HG03159 (cell line): ENCODE results near the gene BICC1.

Source experiments
- ATAC-seq: cut with Tn5 transposase; IDR thresholded peaks from one replicate; pipeline ENCODE4 v1.9.1; 2021; ENCODE audit warnings: mild to moderate bottlenecking, moderate library complexity; ENCODE audit not compliant: unreplicated experiment

BICC1 gene

DNA sequence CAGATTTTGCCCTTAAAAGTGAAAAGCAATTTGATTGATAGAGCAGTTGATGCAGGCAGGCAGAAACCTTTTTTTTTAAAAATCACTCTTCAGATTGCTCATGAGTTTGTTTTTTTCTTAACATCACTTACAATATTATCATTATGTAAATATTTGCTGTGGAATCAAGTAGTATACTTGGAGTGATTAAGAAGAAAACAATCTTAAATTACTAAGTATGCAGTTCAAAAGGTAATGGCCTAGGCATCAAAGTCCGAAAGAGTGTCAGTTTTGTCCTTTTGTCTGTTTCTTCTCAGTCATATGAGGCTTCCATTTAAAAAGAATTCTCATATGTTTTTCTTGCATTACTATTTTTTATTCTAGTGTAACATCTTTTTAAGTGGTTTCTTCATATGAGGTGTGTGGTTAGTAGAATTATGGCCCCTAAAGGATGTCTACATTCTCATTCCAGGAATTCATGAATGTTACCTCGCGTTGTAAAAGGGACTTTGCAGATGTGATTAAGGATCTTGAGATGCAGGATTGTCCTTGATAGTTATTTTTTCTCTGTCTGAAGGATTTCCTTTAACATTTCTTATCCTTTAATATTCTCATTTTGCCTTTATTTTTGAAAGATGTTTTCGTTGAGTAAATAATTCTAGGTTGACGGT lies 44.0 kb downstream of the BICC1 start:
- ATAC-seq = no peak

DNA sequence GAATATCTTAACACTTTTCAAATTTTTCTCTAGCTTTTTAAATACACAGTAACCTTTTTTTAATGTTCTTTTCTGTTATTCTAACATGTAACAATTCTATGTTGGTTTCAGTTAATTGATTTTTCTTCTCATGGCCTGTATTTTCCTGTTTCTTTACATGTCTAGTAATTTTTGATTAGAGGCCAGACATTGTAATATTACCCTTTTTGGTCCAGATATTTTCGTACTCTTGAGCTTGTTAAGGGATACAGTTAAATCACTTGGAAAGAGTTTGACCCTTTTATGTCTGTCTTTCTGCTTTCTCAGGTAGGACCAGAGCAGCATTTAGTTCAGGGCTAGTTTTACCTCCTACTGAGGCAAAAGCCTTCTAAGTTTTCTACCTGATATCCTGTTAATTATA lies 45.0 kb downstream of the BICC1 start:
- no peak for ATAC-seq

DNA sequence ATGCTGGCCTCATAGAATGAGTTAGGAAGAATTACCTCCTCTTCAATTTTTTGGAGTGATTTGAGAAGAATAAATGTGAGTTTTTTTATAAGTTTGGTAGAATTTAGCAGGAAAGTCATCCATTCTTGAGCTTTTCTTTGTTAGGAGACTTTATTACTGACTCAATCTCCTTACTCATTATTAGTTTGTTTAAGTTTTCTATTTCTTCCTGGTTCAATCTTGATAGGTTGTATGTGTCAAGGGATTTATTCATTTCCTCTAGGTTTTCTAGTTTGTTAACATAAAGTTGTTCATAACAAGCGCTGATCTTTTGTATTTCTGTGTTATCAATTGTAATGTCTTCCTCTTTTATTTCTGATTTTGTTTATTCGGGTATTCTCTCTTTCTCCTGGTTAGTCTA lies 47.4 kb downstream of the BICC1 start:
- no peak for ATAC-seq

DNA sequence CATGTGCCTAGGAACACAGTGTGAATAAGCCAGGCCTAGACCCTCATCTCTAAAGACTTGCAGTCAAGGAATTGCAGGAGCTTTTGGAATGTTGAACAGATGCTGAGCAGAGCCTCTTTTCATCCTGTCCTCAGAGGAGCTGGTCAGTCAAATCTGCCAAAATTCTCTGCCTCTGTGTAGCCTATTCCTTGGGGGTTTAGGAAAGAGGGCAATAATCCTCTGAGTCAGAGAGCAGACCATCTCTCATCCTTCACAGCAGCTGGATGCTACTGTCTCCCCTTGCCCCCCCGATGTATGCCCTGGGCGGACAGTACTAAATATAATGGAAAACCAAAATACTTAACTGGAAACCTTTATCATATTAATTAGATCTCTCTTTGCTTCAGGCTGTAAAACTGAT lies 52.6 kb downstream of the BICC1 start:
- no peak for ATAC-seq

DNA sequence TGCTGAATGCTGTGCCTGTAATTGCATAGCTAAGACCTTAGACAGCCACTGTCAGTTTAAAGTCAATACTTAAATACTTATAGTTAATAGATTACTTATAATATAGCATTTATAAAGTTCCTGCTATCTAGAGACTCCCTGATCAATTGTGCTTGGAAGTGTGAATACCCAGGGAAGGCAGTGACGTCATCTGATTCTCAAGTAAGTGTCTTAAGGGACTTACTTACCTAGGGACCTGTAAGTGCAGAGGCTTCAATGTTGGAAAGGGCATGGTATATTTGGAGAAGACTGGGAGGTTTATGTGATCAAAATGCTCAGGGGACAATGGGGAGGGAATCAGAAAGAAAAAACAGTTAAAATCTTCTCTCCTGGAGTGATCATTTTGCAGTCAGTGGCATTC lies 55.0 kb downstream of the BICC1 start:
- ATAC-seq = no peak

DNA sequence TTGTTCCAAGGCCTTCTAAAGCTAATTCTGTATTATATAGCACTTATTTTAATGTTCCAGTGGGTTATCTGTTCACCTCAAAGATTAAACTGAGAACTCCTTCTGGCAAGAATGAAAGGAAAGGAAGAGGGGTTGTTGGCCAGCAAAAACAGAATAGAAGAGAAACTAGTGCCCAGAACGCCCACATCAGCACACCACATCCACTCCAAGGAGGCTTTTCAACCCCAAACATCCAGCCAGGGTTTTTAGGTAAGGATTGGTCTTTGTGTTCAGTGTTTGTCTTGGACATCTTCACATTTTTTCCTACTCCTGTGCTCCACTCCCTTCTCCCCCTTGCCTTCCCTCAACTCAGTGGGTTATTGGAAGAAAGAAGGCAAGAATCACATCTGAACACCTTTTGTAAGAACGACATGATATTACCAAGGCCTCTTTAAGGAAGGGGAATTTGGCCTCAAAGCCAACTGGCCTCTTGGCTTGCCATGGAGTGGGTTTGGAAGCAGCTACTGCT lies 55.8 kb downstream of the BICC1 start:
- no peak for ATAC-seq

DNA sequence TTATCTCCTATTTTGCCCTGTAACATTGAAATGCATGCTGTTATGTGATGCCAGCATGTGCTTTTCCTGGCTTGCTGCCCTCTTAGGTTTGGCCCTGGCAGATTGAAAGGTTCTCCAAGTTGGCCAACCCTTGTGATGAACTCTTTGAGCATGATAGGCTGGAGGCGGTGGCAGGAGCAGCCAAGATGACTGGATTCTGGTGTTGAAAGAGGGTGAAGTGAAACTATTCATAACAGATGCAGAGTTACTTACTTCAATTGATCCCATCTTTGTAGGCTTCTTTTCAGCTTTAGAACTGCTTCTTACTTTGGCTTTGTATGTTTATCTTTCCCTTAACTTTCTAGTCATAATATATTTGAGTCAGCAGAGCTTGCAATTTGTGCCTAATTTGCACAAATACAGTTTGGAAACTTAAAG lies 57.6 kb downstream of the BICC1 start:
- no peak for ATAC-seq

DNA sequence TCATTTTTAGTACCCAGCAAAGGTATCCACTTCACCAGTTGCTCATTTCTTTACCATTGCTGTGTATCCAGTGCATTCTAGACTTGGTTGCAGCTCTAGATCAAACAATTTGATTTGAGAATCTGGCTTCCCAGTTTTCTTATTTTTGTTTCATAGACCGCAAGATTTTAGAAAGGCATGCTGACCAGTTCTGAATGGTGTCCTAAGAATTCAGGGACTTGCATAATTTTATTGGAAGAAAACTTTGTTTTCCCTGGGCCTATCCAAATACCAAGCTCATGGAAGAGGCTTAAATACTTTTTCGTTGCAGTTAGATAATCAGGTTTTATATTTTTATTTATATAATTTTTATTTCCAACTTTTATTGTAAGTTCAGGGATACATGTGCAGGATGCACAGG lies 58.3 kb downstream of the BICC1 start:
- ATAC-seq = no peak

DNA sequence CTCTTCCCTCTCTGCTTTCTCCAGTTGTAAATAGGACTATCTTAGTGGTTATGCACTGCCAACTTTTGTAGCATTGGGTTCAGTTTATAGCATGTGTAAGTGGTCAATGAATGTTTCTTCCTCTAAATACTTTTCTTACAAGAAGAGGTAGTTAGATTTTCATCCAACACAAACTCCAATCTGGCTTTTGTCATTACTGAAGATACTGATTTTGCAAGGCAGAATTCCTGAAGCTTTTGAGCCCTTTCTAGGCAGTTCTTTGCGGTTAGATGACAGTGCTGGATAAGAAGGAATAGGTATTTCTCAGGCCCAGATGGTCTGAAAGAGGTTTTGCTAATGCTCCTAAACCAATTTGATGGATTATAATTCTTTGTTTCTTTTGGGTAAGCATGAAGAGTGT lies 60.5 kb downstream of the BICC1 start:
- ATAC-seq = no peak

DNA sequence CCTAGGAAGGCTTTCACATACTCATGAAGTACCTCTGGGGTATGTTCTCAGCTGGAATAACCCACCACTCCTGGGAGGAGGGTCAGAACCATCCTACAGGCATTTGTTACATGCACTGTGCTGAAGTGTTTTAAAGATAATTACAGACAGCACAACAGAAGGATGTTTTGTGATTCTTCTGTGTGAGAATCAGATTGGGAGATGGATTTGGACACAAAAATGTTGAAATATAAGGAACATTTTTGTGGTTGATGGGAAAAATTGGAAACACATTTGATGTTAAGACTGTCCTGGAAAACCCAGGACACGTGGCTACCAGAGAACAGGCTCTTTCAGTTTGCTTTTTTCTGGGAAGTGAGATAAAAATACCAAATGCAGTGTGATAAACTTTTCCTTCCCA lies 61.4 kb downstream of the BICC1 start:
- ATAC-seq = no peak

DNA sequence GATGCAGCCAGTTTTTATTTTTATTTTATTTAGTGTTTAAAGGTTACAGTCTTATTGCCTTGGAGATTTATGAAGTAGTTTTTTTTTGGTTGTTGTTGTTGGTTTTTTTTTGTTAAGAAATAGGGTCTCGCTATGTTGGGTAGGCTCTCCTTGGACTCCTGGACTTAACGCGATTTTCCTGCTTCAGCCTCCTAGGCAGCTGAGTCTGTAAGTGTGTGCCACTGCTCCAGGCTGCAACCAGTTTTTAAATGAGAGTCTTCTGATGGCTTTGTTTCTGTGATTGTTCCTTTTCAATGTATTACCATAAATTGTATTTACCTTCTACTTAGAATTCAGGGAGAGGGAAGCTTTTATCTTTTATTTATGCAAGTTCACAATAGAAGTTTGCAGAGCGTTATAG lies 62.8 kb downstream of the BICC1 start:
- ATAC-seq = no peak

DNA sequence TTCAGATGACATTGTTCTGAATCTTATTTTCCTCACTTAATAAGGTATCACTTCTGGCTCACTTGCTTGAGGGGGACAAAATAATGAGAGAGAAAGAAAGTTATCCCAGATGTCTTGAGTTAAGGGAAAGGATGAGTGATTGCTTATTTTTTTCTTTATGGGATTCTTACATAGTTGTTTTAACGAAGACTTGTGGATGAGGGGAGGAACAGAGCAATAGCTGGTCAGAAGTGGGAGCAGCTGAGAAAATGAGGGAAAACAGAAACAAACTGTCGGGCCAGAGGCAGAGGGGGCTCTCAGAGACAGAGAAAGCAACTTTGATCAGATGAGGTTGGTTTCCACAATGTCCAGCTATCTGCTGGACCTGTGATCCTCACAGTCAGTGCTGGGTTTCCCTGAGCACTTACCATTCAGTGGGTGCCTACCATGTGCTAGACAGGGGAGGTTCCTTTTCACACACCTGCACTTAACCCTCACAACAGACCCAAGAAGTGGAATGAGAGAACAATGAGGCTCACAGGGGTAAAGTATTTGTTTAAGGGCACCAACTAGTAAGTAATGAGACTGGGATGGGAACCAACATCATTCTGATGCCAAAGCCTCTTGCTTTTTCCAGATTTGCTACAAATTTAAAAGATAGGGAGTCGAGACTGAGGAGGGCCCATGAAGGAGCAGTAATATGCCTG lies 64.2 kb downstream of the BICC1 start:
- ATAC-seq = no peak

DNA sequence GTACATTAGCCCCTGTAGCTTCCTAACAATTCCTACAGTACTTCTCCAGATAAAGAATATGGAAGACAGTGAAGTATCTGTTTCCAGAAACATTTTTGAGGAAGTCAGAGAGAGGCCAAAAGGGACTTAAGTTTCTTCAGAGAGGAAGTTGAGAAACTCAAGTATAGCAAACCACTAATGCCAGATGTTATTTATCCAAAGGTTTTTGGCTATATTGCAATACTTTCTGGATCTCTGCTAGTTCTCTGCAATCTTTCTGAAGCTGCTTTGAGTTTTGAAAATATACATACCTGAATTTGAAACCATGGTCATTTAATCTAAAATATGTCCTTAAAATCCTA lies 64.7 kb downstream of the BICC1 start:
- ATAC-seq = no peak

DNA sequence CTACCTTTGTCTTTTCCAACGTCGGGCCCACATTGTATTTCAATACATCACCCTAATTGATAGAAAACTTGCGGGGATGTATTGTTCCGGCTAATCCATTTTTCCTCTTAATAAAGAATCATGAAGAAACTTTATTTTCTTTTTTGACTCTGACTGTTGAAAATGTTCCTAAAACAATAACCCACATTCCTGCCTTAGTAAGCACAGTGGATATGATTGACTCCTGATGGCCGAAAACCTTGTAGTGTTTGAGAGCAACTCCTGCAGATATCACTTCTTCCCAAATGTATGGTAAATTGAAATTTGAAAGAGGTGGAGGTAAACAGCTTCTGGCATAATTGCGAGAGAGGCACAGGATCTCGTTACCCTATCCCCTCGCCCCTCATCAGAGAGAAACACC lies 65.7 kb downstream of the BICC1 start:
- ATAC-seq = no peak

DNA sequence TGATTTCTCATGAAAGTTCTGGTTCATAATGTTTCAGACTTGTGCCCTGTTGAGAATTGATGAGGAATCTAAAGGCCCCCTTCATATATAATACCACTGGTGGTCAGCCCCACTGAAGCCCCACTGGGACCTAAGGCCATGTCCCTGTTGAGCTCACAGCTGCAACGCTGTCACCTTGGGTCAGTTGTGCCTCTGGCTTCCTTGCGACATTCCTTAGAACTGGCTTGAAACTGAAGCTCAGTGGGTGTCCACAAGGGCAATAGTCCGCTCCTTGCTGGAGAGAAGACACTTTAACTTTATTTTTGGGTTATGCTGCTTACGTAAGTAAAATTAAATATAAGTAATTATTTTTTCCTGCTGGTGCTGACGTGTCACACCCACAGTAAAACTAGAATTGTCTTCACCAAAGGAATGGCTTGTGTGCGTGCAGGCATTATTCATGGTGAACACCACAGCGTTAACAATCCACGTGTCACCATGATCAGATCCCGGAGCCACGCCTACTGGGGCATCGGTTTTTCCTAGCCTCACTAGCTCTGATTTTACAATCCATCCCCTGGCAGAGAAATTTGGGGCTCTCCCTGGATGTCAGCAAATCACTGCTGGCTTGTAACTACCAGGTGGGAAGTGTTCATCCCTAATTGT lies 66.5 kb downstream of the BICC1 start:
- ATAC-seq = no peak

DNA sequence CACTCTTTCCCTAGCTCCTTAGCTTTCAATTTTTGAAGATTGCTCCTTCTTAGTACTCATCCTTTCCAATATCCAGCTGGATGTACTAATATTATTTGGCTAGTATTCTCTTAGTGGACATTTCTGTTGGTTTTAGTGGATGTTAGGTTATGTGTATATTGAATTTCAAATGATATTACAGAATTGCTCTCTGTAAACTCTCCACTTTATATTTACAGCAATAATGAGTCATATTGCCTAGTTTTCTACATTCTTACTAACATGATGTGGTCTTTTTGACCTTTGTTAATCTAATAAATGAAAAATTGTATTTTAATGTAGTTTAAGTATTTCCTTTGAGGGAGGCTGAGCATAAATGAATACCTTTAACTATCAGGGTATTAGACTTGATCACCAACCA lies 69.4 kb downstream of the BICC1 start:
- no peak for ATAC-seq

DNA sequence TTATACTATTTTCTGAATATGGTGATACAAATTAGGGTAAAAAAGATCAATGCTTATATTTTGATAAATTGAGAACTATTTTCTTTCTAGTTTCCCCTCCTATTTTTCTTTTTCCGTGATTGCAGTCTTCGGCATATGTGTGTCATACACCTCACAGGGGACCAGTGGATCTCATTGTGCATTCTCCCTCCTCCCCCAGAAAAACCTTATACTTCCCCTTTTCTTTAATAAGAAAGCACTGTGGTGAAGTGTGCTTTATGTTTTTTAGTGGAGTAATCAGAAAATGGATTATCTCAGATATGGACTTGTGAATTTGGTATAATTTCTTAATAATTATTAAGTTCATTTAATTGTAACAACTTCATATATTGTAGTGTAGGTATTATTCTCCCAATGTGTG lies 72.8 kb downstream of the BICC1 start:
- no peak for ATAC-seq

DNA sequence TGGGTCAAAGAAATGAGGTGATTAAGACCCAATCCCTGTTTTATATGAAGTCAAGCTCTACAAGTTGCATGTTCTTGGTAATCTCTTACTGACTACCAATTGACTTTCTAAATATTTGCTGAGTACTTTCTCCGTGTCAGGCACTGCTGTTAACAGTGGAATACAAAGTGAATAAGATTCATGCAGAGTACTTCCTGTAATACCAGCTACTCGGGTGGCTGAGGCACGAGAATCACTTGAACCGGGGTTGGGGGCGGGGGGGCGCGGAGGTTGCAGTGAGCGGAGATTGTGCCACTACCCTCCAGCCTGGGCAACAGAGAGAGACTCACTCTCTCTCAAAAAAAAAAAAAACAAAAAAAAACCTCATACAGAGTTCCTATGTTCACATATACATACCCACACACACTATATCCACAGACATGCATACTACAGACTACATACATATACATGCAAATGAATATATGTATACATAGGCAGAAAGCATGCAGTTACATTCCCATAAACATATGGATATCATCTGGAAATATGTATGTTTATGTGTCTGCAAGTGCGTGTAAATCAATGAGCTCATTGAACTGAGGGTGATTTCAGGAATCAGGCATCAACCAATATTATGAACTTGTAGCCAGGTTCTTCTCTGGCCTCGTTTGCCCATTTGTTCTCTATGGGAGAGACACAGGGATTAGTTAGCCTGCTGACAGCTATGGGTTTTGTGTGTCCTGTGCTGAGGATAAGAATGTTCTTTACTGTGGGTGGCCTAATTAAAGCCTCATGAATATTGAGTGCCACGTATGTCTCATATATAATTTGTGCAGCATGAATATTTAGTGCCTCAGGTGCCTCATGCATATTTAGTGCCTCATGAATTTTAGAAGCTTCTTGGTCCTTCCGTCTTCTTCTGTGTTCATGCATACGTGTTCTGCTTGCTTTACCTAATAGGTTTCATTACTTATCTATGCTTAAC lies 73.9 kb downstream of the BICC1 start:
- ATAC-seq = no peak

DNA sequence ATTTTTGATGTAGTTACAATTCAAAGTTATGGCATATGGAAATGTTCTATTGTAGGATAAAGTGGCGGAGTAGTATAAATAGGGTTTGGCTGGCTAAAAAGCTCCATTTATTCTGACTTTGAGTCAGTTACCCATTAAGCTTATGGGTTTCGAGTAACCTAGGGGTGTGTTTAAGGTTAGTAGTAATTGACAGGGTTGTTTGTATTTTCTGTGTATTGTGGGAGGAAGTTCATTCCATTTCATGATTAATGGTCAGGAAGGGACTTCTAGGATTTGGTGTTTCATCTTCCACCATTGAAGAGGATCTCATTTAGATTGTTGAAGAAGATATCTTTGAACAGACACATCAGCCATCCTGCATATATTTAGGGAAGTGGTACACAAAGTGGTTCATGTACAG lies 75.0 kb downstream of the BICC1 start:
- no peak for ATAC-seq

DNA sequence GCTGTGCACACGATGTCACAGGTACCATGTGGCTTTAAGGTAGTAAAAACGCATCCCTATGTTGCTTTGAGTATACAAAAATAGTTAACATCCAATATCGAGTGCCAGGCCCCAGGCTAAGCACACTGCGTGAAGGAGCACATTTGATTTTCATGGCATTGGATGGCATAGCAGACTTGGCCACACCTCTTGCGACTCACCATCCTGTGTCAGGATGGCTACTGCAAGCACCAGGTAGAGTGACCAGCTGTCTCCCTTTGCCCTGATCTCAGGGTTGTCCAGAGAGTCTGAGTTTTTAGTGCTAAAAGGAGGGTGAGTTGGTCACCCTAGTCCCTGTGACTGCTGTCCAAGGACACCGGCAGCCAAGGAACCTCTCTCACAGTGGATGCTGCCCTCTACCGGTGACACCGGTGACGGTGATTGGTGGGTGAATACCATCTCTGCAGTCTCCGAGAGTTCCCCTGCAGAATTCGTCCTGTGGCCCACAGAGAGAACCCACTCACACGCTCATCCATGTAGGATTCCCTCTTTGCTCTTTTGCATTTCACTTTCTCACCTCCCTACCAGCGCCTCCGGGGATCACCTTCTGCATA lies 76.1 kb downstream of the BICC1 start:
- ATAC-seq = no peak
